UCSD-AML1 (cell line): ENCODE measurements around the gene KCNH1.
"Not testable (repeated sequence)": the region's sequence is repeated elsewhere in the genome, so short reads cannot be mapped to it uniquely, and the experiment has no call there.

Experiments used
- DNase-seq: peaks from one replicate; lab custom pipeline; 2025; ENCODE audit not compliant: unreplicated experiment; lab: John Stamatoyannopoulos, UW

Gene KCNH1

DNA sequence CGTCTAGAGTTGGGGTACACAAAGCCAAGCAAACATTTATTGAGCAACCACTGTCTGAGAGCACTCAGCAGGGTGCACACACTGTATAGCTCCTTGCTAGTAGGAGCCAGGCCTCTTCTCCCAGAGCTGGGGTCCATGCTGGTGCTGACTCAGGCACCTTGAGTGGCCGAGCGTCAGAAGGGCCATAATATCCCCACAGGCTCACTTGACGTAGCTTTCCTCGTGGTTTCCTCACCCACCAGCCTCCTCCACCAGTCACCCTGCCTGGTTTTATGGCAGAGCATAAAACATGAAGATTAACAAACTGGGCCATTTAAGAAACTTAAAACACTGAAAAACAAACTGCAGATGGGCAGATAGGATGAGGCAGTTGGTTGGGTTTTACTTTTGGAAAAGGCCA, 443.7 kb downstream of the KCNH1 start:
- no peak for DNase-seq

DNA sequence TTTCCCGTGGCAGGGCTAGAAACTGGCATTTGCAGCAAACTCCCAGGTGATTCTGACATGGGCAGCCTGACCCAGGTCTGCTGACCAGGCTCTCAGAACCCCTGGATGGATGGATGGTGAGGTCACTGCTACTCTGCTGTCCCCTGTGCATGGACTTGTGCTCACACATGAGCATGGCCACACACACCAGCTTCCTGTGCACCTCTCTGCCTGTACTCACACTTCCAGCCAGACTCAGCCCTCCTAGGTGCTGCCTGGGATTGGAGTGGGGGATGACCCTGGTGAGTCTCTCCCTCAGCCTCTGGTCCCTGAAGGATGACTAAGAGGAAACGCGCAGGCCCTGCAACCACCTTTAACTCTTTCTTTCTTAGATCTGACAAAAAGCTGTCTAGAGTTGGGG, 444.1 kb downstream of the KCNH1 start:
- no peak for DNase-seq

DNA sequence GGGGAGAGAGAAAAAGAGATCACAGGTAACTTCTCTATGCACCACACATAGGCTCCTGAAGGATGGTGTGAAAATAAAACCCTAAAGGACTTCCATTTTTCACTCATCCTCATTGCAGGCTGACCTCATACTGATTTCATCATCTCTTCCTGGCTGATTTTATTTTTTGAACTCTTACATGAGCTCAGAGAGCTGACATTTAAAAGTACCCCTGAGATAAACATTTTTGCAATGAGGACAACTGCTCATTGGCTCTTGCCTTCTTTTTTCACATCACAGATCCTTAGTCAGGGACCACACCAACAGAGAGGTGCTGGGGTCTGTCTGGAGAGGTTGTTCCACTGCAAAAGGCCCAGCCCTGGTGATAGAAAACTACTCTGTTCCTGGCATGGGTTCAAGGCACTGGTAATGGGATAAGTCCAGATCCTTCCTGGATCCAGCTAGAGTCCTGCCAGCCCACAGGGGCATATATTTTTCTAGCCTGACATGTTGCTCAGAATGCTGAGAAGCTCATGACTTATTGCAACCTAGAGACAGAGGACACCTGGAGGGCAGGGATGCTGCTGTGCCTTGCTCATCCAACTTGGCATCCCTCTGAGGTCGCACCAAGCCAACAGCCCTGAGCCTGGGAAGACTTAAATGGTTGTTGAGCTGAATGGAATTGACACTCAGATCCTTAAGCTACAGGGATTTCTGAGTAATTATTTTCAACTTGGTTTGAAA, 445.3 kb downstream of the KCNH1 start:
- DNase-seq = no peak

DNA sequence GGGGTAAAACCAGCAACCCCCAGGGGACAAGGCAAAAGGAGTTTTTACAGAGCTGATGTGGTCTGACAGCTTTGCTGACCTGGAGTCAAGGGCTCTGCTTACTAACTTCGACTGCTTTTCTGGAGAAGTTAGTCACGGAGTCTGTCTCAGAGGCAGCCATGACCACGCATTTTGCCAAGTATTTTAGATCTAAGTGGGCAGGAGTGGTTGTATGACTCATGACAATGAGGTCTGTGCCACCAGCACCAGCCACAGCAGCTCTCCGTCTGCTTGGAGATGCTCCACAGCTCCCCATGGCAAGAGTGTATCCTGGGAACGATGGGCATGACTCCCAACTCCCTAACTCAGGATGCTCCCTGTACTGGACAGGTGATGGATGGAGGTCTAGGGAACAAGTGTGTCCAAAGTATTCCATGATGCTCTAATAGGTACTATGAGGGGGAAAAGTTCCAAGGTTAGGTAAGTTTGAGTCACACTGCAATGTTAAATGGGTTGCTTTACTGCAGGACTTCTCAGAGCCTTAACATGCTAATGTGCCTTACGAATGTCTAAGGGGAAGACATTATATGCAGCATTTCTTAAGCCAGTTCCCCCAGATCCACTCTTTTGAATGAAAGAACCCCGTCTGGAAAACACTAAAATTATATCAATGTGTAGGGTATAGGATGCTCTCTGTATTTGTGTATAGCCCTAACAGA, 446.2 kb downstream of the KCNH1 start:
- no peak for DNase-seq

DNA sequence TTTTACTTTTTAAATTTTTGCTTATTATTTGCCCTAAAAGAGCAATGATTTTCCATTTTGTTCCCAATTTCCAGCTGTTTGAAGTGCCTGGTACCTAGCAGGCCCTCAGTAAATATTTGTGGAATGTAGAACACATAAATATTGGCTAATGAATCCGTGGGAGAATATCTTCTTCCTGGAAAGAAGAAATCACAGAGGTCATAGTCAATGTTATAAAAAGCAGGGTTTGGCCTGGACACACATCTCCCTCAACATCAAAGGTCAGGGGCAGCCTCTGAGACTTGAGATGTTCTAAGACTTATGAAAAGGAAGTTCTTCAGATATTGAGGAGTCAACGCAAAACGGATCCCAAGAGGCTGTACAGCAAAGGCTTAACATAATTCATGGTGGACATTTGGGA, 447.1 kb downstream of the KCNH1 start:
- DNase-seq = no peak

DNA sequence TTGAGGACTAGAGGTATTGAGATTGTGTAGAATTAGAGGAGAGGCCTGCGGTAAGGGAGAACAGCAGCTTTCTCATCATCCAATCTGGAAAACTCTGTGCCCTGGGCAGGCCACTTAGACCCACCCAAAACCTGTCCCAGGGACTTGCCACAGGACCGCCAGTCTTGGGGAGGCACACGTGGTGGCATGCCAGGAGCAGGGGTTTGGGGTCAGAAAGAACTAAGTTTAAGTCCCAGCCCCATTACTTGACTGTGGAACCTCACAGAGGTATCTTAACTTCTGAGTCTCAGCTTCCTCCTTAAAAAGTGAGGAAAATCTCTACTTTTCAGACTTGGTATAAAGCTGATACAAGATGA, 448.7 kb downstream of the KCNH1 start:
- DNase-seq = no peak

DNA sequence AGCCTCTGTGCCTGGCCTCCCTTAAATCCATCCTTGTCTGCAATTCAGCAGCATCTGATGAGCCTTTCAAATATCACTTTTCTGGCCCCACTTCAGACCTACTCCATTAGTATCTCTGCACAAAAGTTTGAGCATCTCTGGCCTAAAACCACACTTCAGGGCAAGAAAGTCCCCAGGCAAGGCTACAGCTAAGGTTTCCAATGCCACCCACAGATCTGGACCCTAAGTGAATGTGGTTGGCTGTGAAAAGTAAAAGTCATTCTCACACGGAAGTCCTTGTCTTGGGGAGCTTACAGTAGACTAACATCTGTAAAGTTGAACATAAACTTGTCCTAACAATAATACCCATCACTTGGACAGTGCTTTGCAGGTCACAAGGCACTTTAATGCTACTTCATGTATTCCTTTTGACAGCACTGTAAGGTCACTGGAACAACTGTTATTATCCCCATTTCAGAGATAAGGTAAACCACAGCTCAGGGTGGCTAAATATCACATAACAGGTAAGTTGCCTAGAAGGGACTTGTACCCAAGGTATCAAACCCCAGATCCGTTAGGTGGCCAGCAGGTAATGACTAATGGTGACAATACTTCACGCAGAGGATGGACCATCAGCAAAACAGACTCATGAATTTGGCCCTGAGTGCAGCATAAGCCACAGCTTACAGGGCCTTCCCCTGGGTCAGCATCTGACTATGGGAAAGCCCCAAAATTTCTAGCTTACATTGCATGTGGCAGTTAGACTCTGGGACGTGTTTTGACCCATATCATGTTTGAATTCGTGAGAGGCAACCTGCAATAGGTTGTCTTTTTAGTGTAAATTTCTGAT, 449.3 kb downstream of the KCNH1 start:
- no peak for DNase-seq

DNA sequence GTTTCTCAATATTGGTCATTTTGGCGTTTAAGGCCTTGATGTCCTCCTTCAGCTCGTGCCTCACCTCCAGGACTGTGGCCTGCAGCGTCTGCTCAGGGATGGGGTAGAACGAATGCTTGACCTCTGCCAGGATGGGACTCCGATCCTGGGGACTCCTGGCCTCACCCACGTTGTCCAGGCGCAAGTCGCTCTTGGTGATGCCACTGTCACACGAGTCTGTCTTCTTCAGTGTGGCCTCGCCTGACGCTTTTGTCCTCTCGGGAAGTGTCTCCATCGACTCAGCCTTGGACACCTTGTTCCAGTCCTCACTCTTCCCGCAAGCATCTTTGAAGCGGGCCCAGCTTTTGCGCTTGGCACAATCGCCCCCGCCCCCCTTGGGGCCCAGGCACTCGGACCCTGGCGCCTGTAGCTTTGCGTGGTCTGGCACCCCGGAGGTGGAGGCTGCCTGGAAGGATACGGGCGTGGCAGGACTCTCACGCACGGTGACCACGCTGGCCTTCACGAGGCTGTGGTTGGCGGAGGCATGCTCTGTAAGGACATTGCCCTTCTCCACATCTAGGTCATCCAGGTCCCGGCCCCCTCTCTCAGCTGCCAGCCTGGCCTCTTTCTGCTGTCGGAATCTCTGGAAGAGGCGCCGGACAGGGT, 450.4 kb downstream of the KCNH1 start:
- no peak for DNase-seq

DNA sequence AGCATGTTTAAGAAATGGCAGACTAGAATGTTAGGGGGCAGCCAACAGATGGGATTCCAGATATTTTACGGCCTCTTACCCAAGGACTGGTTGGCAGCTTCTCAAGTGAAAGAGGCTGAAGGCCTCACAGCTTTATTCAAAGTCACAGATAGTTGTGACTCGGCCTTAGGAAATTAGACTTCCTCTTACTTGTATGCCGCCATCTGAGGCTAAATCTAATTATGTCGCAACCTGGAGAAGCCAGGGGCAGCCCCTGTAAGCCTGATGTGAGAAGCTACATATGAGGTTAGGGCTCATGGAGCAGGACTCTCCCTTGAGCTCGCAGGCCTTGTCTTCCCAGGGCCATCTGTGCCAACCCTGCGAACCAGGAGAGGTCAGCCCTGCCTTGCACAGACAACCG, 452.8 kb downstream of the KCNH1 start:
- no peak for DNase-seq

DNA sequence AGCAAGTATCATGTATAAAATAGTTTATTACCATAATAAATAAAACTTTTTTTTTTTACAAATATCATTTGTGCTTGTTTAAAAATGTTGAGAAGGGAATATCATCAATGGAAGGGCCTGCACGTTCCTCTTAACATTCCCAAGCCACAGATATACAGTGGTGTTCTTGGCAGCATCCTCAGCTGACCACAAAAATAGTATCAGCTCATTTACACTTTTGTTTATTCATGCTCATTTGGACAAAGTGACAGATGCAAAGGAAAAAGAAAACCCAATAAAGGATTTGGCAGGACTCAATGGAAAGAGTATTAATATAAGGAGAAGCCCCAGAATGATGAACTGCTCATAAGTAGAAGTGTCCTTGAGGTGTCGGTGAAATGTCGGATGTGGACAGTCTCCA, 455.6 kb downstream of the KCNH1 start:
- DNase-seq = no peak

DNA sequence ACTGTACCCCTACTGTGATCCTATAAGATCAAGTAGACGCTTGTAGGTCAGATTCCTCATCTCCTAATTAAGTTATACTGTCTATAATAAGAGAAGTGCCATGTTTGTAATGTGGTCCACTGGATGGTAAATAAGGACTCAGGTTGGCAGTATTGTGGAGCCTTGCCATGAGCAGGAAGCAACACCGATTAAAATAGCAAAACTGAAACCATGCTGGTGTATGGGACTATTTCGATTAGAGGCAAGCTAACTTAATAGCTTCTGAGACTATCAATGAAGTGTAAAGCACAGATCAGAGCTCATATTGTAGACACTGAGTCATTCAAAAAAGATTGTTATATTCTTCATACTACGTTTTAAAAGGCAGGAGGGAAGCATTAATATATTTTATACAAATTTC, 456.4 kb downstream of the KCNH1 start:
- DNase-seq = no peak

DNA sequence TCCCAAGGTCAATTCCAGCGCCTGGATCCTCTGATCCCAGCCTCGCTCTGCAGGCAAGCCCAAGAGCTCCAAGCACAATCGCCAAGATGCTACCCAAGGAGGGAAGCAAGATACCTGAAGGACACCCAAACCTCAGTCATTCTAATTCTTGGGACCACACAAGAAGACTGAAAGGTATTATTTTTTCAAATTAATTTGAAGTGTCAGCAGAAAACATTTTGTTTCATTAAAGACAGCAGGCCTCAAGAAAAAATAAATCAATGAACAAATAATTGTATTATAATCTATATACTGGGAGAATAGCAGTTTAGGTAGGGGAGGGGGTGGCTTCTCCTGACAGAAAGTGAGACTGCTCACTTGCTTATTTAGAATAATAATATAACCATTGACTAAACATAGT, 457.4 kb downstream of the KCNH1 start:
- no peak for DNase-seq

DNA sequence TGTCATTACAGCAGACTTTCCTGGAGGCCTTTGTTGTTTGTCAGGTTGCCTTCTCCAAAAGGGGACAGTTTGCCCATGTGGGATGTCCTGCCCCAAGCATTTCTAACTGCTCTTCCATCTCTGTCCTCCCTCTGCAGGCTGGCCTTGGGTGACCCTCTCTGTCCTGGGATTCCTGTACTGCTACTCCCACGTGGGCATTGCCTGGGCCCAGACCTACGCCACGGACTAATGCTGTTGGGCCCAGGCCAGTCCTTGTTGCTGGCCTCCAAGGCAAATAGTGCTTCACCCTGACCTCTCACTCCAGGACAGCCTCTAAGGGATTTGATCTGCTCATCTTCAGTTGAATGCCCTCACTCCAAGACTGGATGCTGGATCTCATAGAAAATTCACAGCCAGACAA, 459.8 kb downstream of the KCNH1 start:
- no peak for DNase-seq

DNA sequence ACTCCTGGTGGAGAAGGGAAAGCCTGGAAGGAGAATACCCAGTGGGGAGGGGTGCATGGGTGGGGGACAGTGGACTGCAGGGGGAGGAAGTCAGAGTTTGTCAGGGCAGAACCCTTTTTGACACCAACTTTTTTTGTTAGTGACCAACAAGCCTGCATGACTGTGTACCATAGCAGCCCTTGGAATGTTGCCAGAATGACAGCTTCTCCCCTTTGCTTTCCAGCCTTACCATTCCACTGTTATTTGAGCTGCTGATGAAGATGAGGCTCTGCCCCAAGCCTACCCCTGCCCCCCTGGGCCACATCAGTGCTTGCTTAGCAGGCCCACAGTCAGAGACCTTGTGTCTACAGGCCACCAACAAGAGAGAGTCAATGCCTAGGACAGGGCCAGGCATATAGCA, 464.0 kb downstream of the KCNH1 start:
- DNase-seq = no peak

DNA sequence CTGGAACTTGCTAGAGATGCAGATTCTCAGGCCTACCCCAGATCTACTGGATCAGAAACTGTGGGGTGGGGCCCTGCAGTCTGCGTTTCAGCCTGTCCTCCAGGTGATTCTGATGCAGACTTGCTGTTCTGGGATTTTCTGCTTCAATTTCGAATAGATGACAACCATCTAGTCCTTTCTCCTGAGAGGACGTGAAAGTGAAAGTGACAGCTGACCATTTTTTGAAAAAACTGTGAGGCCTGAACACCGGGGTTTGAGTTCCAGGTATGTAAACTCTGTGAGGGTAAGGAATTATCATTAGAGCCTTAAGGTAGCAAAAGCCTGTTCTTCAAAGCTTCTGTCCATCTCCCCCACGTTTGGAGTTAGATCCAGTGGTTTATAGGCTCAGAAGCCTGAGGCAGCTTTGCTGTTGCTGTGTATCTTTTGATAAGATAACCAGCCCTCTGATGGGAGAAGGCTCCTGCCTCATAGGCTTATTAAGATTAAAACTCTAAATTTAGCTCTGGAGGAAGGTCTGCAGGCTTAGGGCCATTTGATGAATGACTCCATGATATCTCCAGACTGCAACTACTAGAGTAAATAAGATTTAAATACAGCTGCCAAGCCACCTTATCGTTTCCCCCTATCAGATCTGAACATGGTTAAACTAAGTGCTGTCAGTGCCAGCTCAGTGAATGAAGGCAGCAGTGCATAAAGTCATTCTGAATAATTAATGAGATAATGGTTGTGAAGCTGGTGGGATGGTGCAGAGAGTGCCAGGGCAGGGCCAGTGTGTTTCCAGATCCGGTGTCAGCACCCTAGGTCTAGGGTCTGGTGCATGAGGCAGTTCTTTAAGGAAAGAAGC, 470.0 kb downstream of the KCNH1 start:
- DNase-seq = no peak

DNA sequence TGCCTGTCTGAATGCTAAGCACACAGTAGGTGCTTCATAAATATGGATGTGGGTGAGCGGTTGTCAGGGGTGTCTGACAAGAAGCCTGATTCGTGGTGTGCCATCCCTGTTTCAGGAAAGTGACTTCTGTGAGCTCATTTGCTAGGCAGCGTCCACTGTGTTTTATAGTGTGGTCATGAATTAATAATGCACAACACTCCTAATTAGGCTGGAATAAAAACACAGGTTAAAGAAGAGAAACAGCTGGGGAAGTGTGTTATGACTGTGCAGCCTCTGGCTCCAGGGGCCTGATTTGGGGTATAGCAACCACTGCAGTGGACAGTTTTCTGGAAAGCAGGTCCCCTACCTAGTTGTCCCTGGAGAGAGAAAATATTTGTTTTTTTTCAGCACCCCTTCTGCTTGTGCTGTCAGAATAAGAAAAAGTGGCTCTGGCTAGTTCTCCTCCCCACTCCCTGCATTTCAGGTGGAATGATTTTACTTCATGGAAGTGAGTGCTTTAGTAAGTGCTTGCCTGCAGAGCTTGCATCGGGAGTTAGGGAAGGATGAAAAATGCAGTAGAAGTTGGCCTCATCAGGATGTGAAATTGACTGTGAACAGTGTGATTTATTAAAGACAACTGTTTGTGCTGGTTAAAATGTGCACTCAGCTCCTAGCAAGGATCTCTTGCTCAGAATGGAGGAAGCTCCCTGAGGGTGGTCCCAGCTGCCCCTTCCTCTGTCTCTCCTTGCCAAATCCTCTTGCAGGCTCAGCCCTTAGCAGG, 471.5 kb downstream of the KCNH1 start:
- DNase-seq = no peak

DNA sequence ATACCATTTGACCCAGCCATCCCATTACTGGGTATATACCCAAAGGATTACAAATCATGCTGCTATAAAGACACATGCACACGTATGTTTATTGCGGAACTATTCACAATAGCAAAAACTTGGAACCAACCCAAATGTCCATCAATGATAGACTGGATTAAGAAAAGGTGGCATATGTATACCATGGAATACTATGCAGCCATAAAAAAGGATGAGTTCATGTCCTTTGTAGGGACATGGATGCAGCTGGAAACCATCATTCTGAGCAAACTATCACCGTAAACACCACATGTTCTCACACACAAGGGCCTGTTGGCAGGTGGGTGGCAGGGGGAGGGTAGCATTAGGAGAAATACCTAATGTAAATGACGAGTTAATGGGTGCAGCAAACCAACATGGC, 472.4 kb downstream of the KCNH1 start:
- not testable (repeated sequence) for DNase-seq

DNA sequence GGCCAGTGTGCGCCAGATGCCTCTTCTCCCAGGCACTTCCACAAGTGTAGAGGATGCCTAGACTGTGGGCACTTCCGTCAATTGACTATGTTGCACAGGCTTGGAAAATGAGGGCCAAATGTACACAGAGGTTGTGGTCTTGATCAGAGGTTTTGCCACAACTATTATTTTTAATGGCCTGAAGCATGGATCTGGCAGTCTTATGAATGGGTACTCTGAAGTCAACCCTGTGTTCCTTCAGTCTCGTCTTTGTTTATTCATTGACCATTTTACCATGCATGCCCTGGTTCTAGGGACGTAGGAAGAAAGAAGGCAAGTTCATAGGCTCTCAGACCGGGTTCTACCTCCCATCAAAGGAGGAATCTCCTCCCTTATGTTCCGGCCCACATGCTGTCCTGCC, 476.1 kb downstream of the KCNH1 start:
- DNase-seq = no peak

DNA sequence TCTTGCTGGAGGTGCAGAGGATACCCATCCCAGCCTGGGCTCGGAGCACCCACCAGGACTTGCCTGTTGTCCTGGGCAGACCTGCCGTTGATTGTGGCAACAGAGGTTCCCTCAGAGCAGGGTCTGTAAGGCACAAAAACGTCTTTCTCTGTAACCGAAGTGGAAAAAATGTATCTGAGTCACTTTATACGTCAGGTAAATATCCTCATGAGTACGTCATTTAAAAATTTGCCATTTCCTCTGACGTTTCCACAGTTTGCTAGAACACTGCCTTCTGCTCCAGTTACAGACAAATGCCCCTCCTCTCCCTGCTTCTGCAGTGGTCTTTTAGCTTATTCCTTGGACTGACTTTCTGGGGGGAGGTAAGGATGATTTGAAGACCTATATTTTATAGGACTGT, 478.4 kb downstream of the KCNH1 start:
- DNase-seq = no peak
